CD4-positive, alpha-beta T cell treated with Interleukin-15 for 1 hour (primary cell): ENCODE results near the gene CLEC2D.
"Not testable (repeated sequence)": the region's sequence is repeated elsewhere in the genome, so short reads cannot be mapped to it uniquely, and the experiment has no call there.

Source experiments
- DNase-seq: peaks from one replicate; pipeline ENCODE4 v3.0.0-alpha.2; 2020

The CLEC2D gene, protein sequence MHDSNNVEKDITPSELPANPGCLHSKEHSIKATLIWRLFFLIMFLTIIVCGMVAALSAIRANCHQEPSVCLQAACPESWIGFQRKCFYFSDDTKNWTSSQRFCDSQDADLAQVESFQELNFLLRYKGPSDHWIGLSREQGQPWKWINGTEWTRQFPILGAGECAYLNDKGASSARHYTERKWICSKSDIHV

DNA sequence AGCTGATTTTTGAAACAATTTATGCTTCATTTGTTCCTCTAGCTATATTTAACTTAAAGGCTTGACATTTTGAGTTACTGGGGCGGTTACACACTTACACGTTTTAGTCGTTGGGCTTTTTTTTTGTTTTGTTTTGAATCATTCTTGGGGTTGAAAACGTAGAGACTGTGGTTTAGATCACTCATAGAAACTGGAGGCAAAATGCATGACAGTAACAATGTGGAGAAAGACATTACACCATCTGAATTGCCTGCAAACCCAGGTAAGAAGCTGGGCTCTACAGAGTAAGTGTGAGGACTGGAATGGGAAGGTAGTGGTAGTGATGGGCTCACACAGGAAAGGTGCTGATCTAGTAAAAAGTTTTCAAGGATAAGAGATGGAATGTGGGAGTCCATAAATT, at the start of gene CLEC2D:
TSS of gene CLEC2D (plus strand) at position 180 of the 400 bp plus-strand sequence. CDS start at position 202, 22 bp downstream.
- DNase-seq, result peak; percentile 40

DNA sequence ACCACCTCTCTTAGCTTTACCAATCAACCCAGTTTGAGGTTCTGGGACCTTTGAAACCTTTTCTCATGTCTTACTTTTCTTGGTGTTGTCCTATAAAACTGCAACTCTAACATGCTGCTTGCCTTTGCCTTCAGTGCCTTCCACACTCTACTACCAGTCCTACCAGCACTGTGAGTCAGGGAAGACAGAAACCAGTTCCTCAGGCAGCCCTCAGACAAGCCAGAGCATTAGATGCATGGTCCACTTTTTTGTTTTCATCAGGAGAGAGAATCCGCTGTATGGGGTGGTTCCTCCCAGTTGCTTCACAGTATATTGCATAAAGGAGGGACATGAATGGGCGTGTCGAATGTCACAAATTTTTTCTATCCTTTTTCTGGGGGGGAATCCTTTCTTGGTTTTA, 44.5 kb upstream of the CLEC2D start:
- no peak for DNase-seq

DNA sequence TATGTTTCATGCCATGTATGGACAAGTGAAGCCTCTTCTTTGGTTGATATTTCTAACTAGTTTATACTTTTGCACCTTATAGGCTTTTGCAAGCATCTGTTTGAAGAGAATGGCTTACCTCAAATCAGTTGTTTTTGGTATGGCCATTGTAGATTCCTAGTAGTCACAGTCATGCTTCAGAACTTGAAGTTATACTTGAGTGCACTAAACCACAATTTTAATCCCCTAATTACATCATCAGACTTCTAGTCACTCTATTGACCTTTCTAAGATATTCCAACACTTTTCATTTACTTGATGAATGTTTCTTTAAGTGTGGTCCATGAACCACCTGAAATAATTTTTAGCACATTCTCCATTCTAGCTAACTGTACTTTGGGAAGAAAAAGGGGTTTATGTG, 43.2 kb upstream of the CLEC2D start:
- DNase-seq, result no peak

DNA sequence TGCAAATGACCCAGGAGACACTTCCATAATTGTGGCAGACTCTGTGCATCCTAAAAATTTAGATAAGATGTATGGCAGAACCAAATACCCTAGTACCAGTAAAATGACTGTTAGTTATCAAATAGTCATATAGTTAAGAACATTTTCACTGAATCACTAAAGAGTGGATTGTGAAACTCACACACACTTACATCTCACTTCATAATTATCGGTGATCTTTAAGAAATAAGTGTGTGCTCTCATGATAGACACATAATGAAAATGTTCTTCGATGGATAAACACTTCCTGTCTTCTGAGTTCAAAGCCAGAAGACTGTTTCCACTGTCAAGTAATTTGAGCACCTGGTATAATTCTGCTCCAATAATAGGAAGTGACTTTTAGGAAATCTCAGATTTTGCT, 42.7 kb upstream of the CLEC2D start:
- no peak for DNase-seq

DNA sequence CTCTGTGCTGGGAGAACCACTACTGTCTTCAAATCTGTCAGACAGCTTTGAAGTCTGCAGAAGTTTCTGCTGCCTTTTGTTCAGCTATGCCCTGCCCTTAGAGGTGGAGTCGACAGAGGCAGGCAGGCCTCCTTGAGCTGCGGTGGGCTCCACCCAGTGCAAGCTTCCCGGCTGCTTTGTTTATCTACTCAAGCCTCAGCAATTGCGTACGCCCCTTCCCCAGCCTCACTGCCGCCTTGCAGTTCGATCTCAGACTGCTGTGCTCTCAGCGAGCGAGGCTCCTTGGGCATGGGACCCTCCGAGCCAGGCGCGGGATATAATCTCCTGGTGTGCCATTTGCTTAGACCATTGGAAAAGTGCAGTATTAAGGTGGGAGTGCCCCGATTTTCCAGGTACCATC, 36.7 kb upstream of the CLEC2D start:
- no peak for DNase-seq

GRCh38 chr12:9634177-9634803, 35.2 kb upstream of the CLEC2D start:
- DNase-seq, result peak; percentile 66

- no peak for DNase-seq
These were observed 34.4 kb upstream of the CLEC2D start for GRCh38 chr12:9634969-9635754.

- no peak for DNase-seq
These were observed 33.2 kb upstream of the CLEC2D start for GRCh38 chr12:9636150-9636850.

DNA sequence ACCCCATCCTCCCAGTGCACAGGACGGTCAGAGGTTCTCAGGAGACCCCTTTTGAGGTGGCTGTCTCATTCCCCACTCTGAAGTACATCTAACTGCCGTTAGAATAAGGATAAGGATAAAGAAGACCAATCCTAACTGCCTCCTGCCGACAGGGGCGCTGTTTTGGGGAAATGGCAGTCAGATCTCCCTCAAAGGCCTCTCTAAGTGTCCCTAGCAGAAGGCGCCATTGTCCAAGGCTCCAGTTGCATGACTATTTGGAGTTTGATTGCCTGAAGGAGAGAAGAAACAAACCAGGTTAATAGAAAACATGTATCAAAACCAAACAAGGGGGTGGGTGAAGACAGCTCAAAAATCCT, 32.7 kb upstream of the CLEC2D start:
- DNase-seq, result no peak

DNA sequence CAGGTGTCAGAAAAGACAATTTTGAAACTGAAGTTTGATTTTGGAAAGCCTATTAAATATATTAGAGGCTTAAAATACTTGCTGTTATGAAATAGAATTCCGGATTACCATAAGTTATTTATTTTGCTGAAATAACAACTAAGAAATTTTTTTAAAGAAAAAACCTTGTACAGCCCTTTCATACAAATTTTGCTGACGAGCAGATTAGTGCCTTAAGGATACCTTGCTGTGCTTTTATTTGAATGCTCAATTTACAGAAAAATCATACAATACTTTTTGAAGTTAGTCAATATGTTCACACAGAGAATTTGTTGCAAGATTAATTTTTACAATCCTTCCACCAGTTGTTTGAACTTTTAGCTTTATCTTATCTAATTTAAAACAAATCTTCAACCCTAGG, 29.5 kb upstream of the CLEC2D start:
- DNase-seq, result no peak

DNA sequence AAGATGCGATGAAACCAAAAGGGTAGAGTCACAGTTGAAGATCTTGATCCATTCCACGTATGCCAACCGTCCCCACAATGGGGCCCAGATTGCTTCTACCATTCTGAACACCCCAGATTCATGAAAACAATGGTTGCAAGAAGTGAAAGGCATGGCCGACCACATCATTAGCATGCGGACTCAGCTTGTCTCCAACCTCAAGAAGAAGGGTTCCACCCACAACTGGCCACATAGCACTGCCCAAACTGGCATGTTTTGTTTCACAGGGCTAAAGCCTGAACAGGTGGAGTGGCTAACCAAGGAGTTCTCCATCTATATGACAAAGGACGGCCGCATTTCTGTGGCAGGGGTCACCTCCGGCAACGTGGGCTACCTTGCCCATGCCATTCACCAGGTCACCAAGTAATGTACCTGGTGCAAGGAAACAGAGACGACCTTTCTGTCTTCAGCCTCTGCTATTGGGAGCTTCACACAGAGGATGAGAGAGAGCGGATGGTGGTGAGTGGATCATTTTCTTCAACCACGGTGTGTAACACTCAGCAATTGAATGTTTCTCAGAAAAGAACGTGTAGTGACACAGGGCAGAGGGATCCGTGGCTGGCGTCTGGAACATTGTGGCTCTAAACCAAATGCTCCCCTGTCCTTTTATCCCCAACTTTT, 26.8 kb upstream of the CLEC2D start:
- no peak for DNase-seq

DNA sequence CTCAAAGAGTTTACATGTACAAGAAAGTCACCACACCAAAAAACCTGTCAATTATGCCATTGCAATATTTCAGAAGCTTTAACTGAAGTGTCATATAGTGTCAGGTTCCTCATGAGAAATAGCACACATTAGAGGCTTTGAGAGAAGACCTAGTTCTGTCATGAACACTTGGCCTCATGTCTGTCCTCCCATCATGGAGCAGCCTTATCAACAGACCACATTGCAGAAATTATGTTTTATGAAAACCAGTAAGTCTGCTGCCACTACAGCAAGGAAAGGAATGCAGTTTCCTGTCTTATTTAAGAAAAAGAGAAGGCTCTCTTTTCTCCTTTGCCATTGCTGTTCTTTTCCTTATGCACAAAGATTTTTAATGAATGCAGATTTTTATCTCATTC, 26.2 kb upstream of the CLEC2D start:
- DNase-seq, result no peak

DNA sequence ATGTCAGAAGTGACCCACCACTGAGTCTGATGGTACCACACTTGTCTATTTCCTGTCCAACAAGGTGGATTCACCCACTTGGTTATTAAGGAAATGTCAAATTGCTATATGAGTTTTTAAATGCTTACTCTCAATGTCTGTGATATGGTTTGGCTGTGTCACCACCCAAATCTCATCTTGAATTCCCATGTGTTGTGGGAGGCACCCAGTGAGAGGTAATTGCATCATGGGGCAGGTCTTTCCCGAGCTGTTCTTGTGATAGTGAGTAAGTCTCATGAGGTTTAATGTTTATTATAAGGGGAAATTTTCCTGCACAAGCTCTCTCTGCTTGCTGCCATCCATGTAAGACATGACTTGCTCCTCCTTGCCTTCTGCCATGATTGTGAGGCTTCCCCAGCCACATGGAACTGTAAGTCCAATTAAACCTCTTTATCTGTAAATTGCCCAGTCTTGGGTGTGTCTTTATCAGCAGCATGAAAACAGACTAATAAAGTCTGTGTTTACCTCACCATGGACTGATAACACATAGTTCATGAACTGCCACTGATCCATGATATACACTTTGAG, 24.4 kb upstream of the CLEC2D start:
- DNase-seq, result not testable (repeated sequence)

GRCh38 chr12:9646794-9647781, 22.4 kb upstream of the CLEC2D start:
- no peak for DNase-seq

GRCh38 chr12:9647825-9648700, 21.4 kb upstream of the CLEC2D start:
- peak; percentile 95 for DNase-seq

DNA sequence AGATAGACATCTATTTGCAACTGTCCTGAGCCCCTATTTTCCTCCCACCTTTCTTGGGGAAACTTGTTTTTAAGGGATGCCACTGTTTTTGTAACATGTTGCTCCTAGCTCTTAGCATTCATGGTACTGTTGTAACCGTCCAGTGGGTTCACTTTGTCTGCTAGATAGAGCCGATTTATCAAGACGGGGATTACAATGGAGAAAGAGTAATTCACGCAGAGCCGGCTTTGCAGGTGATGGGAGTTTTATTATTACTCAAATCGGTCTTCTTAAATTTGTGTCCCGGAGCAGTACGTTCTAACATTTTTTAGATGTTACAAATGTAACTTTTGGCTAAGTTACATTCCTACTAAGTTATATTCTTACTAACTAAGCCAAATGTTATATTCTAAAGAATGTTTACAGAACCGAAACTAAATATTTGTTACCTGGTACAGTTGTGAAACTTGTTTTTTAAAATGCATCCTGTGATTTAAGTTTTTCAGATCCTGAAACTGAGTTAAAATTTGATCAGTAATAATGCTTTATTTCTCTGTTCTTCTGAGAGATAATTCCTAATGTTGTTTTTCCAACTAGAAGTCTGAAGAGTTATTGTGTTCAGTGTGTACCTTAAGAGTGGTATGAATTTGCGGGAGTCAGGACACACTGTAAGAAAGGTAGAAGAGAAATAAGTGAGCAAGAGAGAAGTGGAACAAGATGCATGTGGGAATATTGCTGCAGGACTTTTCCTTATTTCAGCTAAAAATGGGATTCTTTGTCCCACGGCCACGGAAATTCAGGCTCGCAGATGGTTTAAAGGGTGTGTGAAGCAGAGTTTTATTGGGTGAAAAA, 20.6 kb upstream of the CLEC2D start:
- no peak for DNase-seq

GRCh38 chr12:9649532-9649940, 20.0 kb upstream of the CLEC2D start:
- DNase-seq, result peak; percentile 47

DNA sequence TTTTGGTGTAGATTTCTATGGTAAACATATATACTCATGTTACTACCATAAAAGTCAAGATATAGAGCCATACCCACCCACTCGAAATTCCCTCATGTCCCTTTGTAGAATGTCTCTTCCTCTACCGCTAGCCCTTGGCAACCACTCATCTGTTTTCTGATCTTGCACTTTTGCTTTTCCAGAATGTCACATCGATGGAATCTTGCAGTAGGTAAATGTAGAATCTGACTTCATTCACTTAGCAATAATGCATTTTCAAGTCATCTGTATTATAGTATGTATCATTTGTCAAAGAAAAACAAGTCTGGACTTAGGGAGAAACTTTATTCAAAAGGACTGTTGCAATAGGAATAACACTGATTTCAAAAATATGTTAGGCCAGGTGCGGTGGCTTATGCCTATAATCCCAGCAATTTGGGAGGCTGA, 19.3 kb upstream of the CLEC2D start:
- DNase-seq, result no peak

DNA sequence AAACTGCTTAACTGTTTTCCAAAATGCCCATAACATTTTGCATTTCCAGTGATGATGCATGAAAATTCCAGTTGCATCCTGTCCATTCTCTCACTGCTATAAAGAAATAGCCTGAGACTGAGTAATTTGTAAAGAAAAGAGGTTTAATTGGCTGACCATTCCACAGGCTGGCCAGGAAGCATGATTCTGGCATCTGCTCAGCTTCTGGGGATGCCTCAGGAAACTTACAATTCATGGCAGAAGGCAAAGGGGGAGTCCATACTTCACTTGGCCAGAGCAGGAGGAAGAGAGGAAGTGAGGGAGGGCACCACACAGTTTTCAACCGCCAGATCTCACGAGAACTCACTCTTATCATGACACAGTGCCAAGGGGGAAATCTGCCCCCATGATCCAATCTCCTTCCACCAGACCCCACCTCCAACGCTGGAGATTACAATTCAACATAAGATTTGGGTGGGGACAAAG, 18.2 kb upstream of the CLEC2D start:
- peak; percentile 46 for DNase-seq
